Ectodermal cell (in vitro differentiated cells): ENCODE data around the gene CLASP1.

Experiments
- H3K27ac ChIP-seq: 2 replicates; pipeline ENCODE4 v1.7.0; 2013; ENCODE audit warnings: mild to moderate bottlenecking, low read depth, low read length; ENCODE audit not compliant: insufficient read depth, poor library complexity, severe bottlenecking
- H3K27me3 ChIP-seq: 2 replicates; pipeline ENCODE4 v1.7.0; 2013; ENCODE audit warnings: mild to moderate bottlenecking, low read length; ENCODE audit not compliant: insufficient read depth, control insufficient read depth, poor library complexity, severe bottlenecking
- H3K36me3 ChIP-seq: one replicate; pipeline ENCODE4 v1.7.0; 2013; ENCODE audit warnings: low read length; ENCODE audit not compliant: control insufficient read depth, insufficient read depth
- H3K4me1 ChIP-seq: one replicate; pipeline ENCODE4 v1.7.0; 2013; ENCODE audit warnings: low read length; ENCODE audit not compliant: control insufficient read depth, insufficient read depth
- H3K4me3 ChIP-seq: 2 replicates; pipeline ENCODE4 v1.7.0; 2013; ENCODE audit warnings: low read depth, low read length, control low read depth; ENCODE audit not compliant: insufficient read depth
- H3K9me3 ChIP-seq: 2 replicates; pipeline ENCODE4 v1.7.0; 2013; ENCODE audit warnings: mild to moderate bottlenecking, low read length, moderate library complexity; ENCODE audit not compliant: control insufficient read depth
- WGBS, 2 experiments: methylation state at CpG; one replicate each; pipeline ENCODE4 v1.1.7; 2013; ENCODE audit warnings: missing lambda C conversion rate in 2 of 2; 5-methylcytosine and 5-hydroxymethylcytosine counted together

The CLASP1 gene

DNA sequence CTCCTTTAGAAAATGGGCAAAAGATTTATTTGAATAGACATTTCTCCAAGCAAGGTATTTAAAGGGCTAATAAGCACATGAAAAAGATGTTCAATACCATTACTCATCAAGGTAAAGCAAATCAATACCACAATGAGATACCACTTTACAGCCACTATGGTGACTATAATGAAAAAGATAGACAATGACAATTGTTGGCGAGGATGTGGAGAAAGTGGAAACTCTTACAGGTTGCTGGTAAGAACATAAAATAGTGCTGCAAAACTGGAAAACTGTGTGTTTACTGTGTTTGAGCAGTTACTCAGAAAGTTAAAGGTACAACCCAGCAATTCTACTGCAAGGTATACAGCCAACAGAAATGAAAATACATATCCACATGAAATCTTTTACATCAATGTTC, 150.5 kb downstream of the CLASP1 start:
- WGBS, 2 experiments: 100% methylated on average over 1 of the region's 1 CpG
- Histone ChIP-seq H3K27ac (no peak overlapping the region), H3K4me3 (no peak overlapping the region), H3K27me3 (no peaks in the 10 kb centered on the region), H3K9me3 (no peaks in the 10 kb centered on the region), H3K4me1 (no peaks in the 10 kb centered on the region), H3K36me3 (peaks cover 10% of the 10 kb centered on the region)

DNA sequence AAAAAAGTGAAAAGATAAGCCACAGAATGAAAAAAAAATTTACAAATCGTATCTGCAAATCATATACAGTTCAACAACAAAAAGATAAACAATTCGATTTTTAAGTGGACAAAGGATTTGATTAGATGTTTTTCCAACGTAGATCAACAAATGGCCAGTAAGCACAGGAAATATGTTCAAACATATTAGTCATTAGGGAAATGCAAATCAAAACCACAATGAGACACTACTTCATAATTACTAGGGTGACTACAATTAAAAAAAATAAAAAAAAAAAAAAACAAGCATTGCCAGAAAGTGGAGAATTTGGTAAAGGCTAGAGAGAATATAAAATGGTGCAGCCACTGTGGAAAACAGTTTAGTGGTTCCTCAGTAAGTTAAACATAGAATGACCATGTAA, 156.9 kb downstream of the CLASP1 start:
- Histone ChIP-seq H3K9me3 (no peaks in the 10 kb centered on the region), H3K4me1 (peaks cover 9% of the 10 kb centered on the region), H3K27me3 (no peaks in the 10 kb centered on the region), H3K4me3 (no peak overlapping the region), H3K27ac (no peak overlapping the region), H3K36me3 (no peaks in the 10 kb centered on the region)
- WGBS, 2 experiments: 97% methylated on average over 3 of the region's 3 CpGs; no CpG with 5 or more reads in 1 of the 2 experiments

DNA sequence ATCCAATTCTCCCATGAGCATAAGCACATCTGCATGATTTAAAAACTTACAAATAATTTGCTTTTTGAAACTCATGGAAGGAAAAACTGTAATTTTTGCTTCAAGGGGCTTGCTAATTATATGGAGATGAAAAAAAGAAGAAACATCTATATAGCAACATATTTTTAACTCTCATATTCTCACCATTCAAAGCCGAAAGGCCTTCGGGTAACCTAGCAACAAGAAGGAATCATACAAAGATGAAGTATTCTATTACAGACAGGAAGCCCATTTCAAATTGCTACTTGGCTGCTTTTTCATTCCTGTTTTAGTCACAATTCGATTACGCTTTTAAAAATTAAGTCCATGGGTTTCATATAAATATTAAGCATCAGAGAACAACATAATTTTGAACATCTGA, 157.7 kb downstream of the CLASP1 start:
- H3K9me3 ChIP-seq: no peaks in the 10 kb centered on the region
- peaks cover 9% of the 10 kb centered on the region for H3K4me1 ChIP-seq
- no peak overlapping the region for H3K4me3 ChIP-seq
- 94 to 98% methylated on average over 3 to 4 of the region's 4 CpGs for WGBS, 2 experiments
- H3K36me3 ChIP-seq: no peaks in the 10 kb centered on the region
- H3K27ac ChIP-seq: no peak overlapping the region
- H3K27me3 ChIP-seq: no peaks in the 10 kb centered on the region

DNA sequence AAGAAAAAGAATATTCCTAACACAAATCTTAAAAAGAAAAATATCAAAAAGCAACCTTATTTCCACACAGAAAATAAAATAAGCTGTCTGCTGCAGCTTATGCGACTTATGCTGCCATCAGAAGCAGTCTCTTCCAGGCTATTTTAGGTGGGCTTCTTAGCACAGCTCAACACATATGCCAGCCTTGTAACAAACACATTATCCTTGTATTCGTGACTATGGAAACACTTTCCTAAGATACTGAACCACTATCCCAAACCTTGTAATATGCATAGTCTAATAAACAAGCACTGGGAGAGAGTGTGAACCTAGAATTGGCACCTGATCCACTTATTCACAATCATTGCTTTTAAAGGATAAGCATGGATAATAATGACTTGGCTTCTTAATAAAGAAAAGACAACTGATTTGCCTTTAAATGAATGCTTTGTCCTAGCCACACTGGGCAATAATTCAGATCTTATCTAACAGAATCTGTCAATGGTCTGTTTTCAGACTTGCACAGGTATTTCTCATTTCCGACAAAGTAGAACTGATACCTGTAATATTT, 158.6 kb downstream of the CLASP1 start:
- Histone ChIP-seq H3K4me3 (no peak overlapping the region), H3K27me3 (no peaks in the 10 kb centered on the region), H3K27ac (no peak overlapping the region), H3K36me3 (no peaks in the 10 kb centered on the region), H3K9me3 (no peaks in the 10 kb centered on the region), H3K4me1 (peaks cover 12% of the 10 kb centered on the region)
- 87 to 95% methylated on average over 1 to 3 of the region's 3 CpGs for WGBS, 2 experiments

DNA sequence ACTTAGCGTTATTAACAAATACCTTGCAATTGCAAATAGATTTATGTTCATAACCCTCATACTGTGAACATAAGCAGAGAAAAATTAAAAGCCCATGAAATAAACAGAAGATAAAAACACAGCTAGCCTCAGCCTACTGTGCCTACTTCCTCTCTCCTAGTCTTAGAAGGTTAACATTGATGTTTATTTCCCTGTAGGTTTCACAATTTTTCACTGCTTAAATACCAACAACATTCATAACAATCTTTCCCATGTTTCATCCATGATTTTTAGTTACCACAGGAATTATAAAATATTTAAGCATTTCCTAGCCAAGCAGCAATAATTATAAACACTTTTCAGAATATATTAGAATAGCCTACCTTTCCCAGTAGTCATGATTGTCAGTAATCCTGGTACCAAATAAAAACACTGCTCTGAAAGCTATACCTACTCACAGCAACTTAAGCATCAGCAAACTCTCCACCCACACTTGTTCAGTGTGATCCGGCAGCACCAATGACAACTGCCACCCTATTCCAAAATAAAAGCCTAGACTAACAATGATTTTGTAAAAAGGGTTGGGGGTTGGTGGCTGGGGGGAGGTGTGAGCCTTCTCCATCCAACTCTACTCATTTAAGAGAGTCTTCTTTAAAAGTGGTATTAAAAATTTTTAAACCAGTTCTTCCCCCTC, 159.2 kb downstream of the CLASP1 start:
- no peak overlapping the region for H3K4me3 ChIP-seq
- no peak overlapping the region for H3K27ac ChIP-seq
- no peaks in the 10 kb centered on the region for H3K9me3 ChIP-seq
- no peaks in the 10 kb centered on the region for H3K36me3 ChIP-seq
- H3K27me3 ChIP-seq: no peaks in the 10 kb centered on the region
- 50 to 100% methylated on average over 1 to 2 of the region's 2 CpGs for WGBS, 2 experiments
- peaks cover 14% of the 10 kb centered on the region for H3K4me1 ChIP-seq

DNA sequence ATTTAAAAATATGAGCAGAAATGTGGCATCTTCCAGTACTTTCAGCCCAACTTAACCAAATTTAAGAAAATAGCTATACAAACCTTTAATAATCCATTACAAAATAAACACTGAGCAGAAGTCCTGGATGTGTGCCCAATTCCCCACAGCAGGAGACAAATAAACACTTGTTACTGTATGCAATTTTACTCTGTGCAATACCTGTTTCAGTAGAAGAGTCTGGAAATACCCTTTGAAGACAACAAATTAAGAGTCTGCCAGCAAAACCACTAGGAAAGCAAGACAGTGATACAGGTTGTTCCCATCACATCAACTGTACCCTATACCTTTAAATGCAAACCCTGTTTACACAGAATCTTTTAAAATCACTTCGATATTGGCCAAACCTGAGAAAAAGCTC, 160.0 kb downstream of the CLASP1 start:
- Histone ChIP-seq H3K4me1 (peaks cover 14% of the 10 kb centered on the region), H3K36me3 (no peaks in the 10 kb centered on the region), H3K27ac (no peak overlapping the region), H3K9me3 (no peaks in the 10 kb centered on the region), H3K27me3 (no peaks in the 10 kb centered on the region), H3K4me3 (no peak overlapping the region)
- WGBS, 2 experiments: 77 to 94% methylated on average over 1 of the region's 1 CpG

DNA sequence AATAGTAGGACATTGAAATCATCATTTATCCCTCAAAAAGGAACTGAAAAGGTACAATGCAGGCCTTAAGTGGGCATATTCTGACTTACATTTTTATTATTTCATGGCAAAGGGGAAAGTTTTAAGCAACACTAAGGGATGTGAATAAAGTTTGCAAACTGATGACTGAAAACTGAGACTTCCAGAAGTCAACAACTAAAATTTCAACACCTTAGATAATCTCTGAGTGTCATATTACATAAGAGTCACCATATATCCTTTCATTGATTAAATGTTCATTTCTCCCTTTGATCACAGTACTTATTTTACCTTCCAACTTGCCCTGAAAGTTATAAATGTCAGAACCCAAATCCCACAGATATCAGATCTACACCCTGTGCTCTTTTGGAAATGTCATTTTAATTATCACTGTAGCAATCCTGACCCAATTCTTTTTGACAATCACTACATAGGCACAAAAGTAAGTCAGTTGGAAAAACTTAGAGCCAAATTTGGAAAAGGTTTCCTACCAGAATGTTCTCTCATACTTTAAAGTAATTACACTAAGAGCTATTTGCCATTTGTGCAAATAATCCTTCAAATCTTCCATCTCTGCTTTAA, 163.0 kb downstream of the CLASP1 start:
- peaks cover 14% of the 10 kb centered on the region for H3K4me1 ChIP-seq
- no peaks in the 10 kb centered on the region for H3K9me3 ChIP-seq
- H3K36me3 ChIP-seq: no peaks in the 10 kb centered on the region
- no peaks in the 10 kb centered on the region for H3K27me3 ChIP-seq
- no peak overlapping the region for H3K27ac ChIP-seq
- H3K4me3 ChIP-seq: no peak overlapping the region

DNA sequence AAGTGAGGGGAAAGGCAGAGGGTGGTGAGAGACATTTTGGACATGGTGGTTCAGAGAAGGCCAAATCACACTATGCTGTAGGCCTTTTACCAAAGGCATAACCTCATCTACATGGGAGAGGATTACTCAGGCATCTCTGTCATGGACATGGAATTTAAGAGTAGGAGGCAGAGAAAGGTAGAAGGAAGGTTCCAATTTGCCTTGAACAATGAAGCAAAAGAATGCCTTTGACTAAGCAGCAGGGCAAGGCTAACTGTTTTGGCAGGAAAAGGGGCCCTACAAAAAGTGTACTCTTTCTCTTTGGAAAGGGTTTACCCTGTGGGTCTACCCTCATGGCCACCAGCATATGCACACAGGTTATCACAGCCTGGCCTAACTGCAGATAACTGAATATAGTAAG, 164.2 kb downstream of the CLASP1 start:
- no peak overlapping the region for H3K4me3 ChIP-seq
- H3K27ac ChIP-seq: no peak overlapping the region
- peaks cover 13% of the 10 kb centered on the region for H3K4me1 ChIP-seq
- no peaks in the 10 kb centered on the region for H3K36me3 ChIP-seq
- no peaks in the 10 kb centered on the region for H3K9me3 ChIP-seq
- no peaks in the 10 kb centered on the region for H3K27me3 ChIP-seq

DNA sequence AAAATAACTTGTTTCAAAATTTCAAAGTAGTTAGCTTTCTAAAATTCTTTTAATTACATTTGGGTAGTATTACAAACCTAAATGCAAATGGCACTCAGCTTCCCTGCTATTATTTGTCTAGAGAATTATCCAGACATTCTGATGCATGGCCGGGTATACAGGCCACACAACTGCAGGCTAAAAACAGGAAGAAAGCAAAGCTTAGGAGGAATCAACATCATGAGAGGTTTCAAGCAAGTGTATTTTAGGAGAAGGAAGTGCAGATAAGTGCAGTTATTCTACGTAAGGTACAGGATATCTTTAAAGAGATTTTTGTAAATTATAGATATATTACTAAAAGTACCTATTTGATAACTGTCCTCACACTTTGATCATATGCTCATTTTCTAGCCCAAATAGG, 165.4 kb downstream of the CLASP1 start:
- Histone ChIP-seq H3K4me1 (peaks cover 10% of the 10 kb centered on the region), H3K9me3 (no peaks in the 10 kb centered on the region), H3K36me3 (no peaks in the 10 kb centered on the region), H3K4me3 (no peak overlapping the region), H3K27me3 (no peaks in the 10 kb centered on the region), H3K27ac (no peak overlapping the region)
- 95 to 99% methylated on average over 1 to 2 of the region's 2 CpGs for WGBS, 2 experiments

DNA sequence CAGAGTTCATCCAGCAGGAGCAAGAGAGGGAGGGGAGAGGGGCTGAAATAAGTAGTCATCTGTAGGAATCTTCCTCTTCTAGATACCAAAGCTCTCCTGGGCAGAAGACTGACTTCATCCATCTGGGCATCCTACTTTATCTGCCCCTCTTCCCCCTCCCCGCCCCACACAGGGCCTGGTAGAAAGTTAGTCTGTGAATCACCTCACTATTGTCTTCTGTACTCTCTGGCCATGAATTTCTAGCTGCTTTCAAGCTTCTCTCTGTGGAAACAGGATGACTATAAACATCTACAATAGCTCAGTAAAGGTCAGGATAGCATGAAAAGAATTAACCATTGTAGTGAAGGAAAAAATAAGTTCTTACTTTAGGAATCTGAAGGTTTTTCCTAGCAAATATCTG, 166.2 kb downstream of the CLASP1 start:
- Histone ChIP-seq H3K9me3 (no peaks in the 10 kb centered on the region), H3K4me3 (no peak overlapping the region), H3K4me1 (peaks cover 10% of the 10 kb centered on the region), H3K27me3 (no peaks in the 10 kb centered on the region), H3K27ac (no peak overlapping the region), H3K36me3 (no peaks in the 10 kb centered on the region)
- WGBS, 2 experiments: 91 to 100% methylated on average over 1 of the region's 1 CpG
